Urinary bladder (tissue), 4 donors: Measurements from ENCODE around the gene POLR2B. TPM values are rescaled to one million over a fixed set of nuclear protein-coding genes. Genes with fewer than 3 reads are reported as not detected.
A peak's percentile ranks its signal among the peaks of the same experiment; 100 is the strongest.
"Not testable (repeated sequence)": the region's sequence is repeated elsewhere in the genome, so short reads cannot be mapped to it uniquely, and the experiment has no call there.

Source experiments
- DNase-seq: peaks from one replicate; pipeline ENCODE4 v3.0.0-alpha.2; 2015; ENCODE audit errors: extremely low spot score
- H3K27ac ChIP-seq: one replicate; pipeline ENCODE4 v1.5.1; 2013; ENCODE audit warnings: low read depth, mild to moderate bottlenecking, moderate library complexity
- H3K36me3 ChIP-seq: one replicate; pipeline ENCODE4 v1.6.1; 2013; ENCODE audit warnings: mild to moderate bottlenecking, moderate library complexity; ENCODE audit not compliant: insufficient read depth
- H3K4me1 ChIP-seq: one replicate; pipeline ENCODE4 v1.6.1; 2013; ENCODE audit warnings: mild to moderate bottlenecking, moderate library complexity; ENCODE audit not compliant: insufficient read depth
- H3K4me3 ChIP-seq: one replicate; pipeline ENCODE4 v1.5.1; 2013; ENCODE audit warnings: low read depth, low read length
- WGBS: extraction: QIAGEN DNeasy Blood & Tissue Kit; methylation state at CpG from one replicate; pipeline ENCODE4 v1.1.7; 2013; 5-methylcytosine and 5-hydroxymethylcytosine counted together
- polyA plus RNA-seq: library from polyadenylated mRNA; stranded (reverse); fragments of 200-250 nt; gene quantifications from one replicate; pipeline ENCODE4 v1.2.3, GENCODE V29; 2013
- total RNA-seq: library from RNA; depleted of rRNA; stranded (reverse); fragments of >200 nt; gene quantifications from one replicate; pipeline ENCODE4 v1.2.3, GENCODE V29; 2014
- donor health status: healthy with polysubstance abuse.
- donor health status: healthy.

POLR2B gene
- total RNA-seq (154 TPM), polyA plus RNA-seq (46.7 TPM)

DNA sequence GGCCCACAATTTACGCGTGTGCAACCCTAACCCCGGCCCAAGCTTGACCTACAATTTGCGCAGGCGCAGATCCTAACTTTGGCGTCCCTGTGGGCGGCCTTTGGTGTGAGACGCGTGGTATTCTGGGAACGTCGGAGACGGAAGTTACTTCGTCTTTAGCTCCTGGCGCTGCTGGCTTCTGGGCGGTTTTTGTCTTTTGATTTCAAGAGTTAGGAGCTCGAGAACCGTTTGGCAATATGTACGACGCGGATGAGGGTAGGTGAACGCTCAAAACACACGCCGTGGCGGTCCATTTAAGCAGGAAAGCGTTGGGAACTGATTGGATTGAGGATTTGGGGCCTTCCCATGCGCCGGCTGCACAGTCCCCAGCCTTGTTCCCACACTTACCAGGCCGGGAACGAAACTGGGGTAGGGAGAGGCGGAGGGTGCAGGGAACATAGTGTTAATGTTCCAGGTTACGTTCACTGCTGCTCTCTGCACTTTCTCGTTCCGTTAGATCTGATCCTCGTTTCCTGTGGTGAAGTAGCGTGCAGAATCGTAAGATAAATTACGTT lies at the start of gene POLR2B:
TSS of gene POLR2B (plus strand) at position 147 of the 554 bp plus-strand sequence. CDS start at position 237, 90 bp downstream.
- Histone ChIP-seq H3K36me3 (no peaks in the 10 kb centered on the region), H3K4me1 (no peaks in the 10 kb centered on the region), H3K27ac (peak within 1 kb of the TSS; percentile 82), H3K4me3 (peak within 1 kb of the TSS; percentile 81)
- WGBS: under 1% methylated on average over 37 of the region's 37 CpGs
- peak; percentile 89 for DNase-seq

DNA sequence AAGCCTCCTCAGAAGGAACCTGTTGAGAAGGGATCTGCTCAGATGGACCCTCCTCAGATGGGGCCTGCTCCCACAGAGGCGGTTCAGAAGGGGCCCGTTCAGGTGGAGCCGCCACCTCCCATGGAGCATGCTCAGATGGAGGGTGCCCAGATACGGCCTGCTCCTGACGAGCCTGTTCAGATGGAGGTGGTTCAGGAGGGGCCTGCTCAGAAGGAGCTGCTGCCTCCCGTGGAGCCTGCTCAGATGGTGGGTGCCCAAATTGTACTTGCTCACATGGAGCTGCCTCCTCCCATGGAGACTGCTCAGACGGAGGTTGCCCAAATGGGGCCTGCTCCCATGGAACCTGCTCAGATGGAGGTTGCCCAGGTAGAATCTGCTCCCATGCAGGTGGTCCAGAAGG lies 48.1 kb upstream of the POLR2B start:
- Histone ChIP-seq H3K4me3 (no peak overlapping the region), H3K27ac (no peak overlapping the region), H3K4me1 (no peaks in the 10 kb centered on the region), H3K36me3 (peaks cover 5% of the 10 kb centered on the region)
- 95% methylated on average over 7 of the region's 7 CpGs for WGBS
- no peak for DNase-seq

DNA sequence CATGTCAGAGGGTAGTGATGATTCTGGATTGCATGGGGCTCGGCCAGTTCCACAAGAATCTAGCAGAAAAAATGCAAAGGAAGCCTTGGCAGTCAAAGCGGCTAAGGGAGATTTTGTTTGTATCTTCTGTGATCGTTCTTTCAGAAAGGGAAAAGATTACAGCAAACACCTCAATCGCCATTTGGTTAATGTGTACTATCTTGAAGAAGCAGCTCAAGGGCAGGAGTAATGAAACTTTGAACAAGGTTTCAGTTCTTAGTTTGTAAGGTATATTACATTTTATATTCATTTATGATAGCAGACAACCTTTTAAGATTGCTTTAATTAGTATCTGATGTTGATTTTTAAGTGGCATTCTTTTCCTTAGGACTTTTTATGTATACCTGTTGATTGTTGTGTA lies 46.8 kb upstream of the POLR2B start:
- no peak for DNase-seq
- Histone ChIP-seq H3K4me1 (no peaks in the 10 kb centered on the region), H3K36me3 (peaks cover 5% of the 10 kb centered on the region), H3K27ac (no peak overlapping the region), H3K4me3 (no peak overlapping the region)
- WGBS: 47% methylated on average over 4 of the region's 4 CpGs

DNA sequence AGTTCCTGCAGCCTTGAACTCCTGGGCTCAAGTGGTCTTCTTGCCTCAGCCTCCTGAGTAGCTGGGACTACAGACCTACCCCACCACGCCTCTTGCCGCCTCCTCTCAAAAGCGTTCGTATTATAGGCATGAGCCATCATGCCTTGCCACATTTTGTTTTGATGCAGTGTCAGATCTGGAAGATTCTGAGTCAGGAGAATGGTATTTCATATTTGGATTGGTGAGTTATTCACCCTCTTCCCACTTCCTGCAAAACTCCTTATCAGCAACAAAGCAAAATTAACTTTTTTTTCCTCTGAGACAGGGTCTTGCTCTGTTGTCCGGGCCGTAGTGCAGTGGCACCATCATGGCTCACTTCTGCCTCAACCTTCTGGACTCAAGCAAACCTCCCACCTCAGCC lies 41.4 kb upstream of the POLR2B start:
- H3K4me3 ChIP-seq: no peak overlapping the region
- no peaks in the 10 kb centered on the region for H3K4me1 ChIP-seq
- 83% methylated on average over 6 of the region's 6 CpGs for WGBS
- H3K36me3 ChIP-seq: no peaks in the 10 kb centered on the region
- no peak for DNase-seq
- H3K27ac ChIP-seq: no peak overlapping the region

DNA sequence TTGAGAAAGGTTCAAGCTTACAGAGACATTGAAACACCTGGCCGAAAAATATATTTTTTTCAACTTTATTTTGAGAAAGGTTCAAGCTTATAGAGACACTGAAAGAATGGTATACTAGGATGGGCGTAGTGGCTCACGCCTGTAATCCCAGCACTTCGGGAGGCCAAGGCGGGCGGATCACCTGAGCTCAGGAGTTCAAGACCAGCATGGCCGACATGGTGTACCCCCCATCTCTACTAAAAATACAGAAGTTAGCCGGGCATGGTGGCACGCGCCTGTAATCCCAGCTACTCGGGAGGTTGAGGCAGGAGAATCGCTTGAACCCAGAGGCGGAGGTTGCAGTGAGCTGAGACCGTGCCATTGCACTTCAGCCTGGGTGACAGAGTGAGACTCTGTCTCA lies 38.9 kb upstream of the POLR2B start:
- not testable (repeated sequence) for H3K4me3 ChIP-seq, H3K4me1 ChIP-seq, H3K36me3 ChIP-seq, DNase-seq, H3K27ac ChIP-seq
- WGBS: 98% methylated on average over 14 of the region's 14 CpGs

DNA sequence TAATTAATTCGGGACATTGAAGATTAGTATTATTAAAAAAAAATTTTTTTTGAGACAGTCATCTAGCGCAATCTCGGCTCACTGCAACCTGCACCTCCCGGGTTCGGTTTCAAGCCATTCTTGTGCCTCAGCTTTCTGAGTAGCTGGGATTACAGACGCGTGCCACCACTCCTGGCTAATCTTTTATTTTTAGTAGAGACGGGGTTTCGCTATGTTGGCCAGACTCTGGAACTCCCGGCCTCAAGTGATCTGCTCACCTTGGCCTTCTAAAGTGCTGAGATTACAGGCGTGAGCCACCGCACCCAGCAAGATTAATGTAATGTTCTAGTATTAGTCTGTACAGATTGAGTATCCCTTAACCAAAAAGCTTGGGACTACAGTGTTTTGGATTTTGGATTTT lies 38.3 kb upstream of the POLR2B start:
- H3K4me1 ChIP-seq: no peaks in the 10 kb centered on the region
- H3K27ac ChIP-seq: no peak overlapping the region
- no peak overlapping the region for H3K4me3 ChIP-seq
- WGBS: 95% methylated on average over 12 of the region's 12 CpGs
- no peak for DNase-seq
- H3K36me3 ChIP-seq: no peaks in the 10 kb centered on the region

DNA sequence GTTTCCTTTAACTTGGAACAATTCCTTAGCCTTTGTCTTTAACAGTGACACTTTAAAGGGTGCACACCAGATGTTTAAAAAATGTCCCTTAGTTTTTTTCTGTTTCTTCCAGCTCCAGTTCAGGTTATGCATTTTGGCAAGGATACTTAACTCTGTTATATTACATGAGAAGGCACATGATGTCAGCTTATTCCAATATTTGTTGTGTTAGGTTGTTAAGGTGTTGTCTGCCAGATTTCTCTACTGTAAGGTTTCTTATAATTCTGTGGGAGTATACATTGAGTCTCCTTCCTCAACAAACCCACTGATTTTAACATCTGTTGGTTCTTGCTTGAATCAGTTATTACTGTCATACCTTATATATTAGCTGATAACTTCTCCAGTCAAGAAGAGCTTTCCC lies 37.7 kb upstream of the POLR2B start:
- H3K4me3 ChIP-seq: no peak overlapping the region
- H3K36me3 ChIP-seq: no peaks in the 10 kb centered on the region
- H3K4me1 ChIP-seq: no peaks in the 10 kb centered on the region
- no peak overlapping the region for H3K27ac ChIP-seq
- DNase-seq: no peak

DNA sequence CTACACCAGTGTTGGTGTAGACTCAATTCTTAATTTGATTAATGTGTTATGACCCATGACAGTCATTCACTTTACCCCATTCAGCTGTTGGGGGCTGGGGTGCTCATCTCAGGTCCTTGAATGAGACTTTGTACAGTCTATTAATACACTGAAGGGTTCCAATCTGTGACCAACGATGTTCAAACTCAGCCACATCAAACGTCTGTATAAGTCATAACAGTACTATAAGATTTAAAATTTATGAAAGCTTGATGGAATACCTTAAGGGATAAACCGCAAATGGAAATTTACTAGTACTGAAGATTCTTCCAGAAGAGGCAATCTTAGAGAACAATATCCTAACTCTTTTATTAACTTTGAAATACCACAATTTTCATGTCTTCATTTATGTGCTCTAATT lies 37.3 kb upstream of the POLR2B start:
- WGBS: 74% methylated on average over 3 of the region's 3 CpGs
- Histone ChIP-seq H3K4me3 (no peak overlapping the region), H3K36me3 (no peaks in the 10 kb centered on the region), H3K4me1 (no peaks in the 10 kb centered on the region), H3K27ac (no peak overlapping the region)
- DNase-seq: no peak

DNA sequence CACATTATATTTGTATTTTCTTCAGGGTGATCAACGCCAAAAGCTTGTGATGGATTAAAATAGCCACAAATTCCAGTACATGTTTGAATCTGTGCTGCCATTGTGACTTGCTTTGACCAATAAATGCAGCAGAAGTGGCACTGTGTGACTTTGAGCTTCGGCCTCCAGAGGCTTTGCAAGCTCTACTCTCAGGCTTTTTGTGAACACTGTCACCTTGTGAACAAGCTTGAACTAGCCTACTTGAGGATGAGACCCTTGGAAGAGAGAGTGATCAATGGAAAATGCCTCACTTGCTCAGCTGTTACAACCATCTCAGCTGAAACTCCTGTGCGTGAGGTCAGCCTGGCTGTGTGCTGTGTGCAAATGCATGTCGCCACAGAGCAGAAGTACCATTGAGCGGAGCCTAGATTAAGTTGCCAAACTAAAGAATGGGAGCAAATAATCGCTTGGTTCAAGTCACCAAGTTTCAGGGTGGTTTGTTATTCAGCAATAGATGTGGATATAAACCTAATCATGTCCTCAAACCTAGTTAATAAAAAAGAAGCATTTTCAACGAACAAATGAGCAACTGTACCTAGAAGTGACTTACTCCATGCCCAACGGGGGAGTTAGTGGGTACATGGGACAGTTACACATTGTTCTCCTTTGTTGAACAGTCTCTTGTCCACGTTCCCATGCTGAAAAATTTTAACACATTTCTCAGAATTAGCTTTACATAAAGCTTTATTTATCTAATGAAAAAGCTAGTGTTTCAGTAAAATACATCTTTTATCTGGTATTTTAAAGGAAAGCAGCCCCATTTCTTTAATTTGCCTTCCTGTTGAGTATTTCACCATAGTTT lies 24.8 kb upstream of the POLR2B start:
- Histone ChIP-seq H3K4me1 (no peaks in the 10 kb centered on the region), H3K36me3 (no peaks in the 10 kb centered on the region), H3K4me3 (no peak overlapping the region), H3K27ac (no peak overlapping the region)
- DNase-seq: no peak
- WGBS: 89% methylated on average over 9 of the region's 9 CpGs

DNA sequence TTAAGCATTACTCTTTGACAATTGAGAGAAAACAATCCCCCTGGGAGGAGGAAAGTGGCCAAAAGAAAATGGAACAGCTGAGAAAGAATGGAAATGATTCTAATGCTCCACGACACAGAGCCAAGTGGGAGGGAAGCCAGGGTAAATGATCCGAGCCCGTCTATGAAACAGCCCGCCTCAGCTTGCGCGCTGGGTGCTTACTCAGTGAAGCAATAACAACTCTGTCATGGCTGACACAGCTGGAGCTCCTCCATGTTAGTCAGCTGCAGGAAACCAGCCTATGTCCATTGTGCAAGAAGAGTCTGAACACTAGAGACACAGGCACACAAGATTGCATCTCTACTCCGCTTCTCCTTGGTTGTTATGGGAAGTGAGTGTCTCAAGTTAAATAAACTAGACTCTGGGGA lies 20.6 kb upstream of the POLR2B start:
- peak; percentile 26 for DNase-seq
- no peak overlapping the region for H3K4me3 ChIP-seq
- WGBS: 19% methylated on average over 7 of the region's 7 CpGs
- H3K27ac ChIP-seq: peak overlapping the region; percentile 32
- H3K4me1 ChIP-seq: no peaks in the 10 kb centered on the region
- H3K36me3 ChIP-seq: peaks cover 2% of the 10 kb centered on the region

DNA sequence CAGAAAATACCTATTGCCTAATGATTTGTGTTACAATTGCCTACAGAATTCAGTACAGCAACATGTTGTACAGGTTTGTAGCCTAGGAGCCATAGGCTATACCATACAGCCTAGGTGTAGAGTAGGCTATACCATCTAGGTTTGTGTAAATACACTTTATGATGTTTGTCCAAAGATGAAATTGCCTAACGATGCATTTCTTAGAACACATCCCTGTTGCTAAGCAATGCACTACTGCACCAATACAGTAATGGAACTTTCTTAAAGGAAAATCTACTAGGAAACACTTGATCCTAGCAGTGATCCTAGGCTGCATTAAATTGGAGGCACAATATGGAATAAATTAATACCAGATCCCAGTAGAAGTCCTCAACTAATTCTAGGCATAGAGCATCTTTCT lies 19.6 kb upstream of the POLR2B start:
- peaks cover 6% of the 10 kb centered on the region for H3K36me3 ChIP-seq
- H3K27ac ChIP-seq: no peak overlapping the region
- H3K4me3 ChIP-seq: no peak overlapping the region
- DNase-seq: no peak
- H3K4me1 ChIP-seq: no peaks in the 10 kb centered on the region
- 47% methylated on average over 1 of the region's 1 CpG for WGBS

DNA sequence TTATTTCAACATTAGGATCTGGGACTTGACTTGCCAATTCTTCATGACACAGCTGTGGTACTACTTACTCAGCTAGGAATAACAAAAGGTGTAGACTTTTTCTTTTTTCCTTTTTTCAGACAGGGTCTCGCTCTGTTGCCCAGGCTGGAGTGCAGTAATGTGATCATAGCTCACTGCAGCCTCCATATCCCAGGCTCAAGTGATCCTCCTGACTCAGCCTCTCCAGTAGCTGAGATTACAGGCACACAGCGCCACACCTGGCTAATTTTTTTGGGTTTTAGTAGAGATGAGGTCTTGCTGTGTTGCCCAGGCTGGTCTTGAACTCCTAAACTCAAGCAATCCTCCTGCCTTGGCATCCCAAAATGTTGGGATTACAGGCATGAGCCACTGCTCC lies 17.6 kb upstream of the POLR2B start:
- Histone ChIP-seq H3K27ac (no peak overlapping the region), H3K4me3 (no peak overlapping the region), H3K36me3 (peaks cover 11% of the 10 kb centered on the region), H3K4me1 (no peaks in the 10 kb centered on the region)
- 98% methylated on average over 2 of the region's 2 CpGs for WGBS
- DNase-seq: no peak

DNA sequence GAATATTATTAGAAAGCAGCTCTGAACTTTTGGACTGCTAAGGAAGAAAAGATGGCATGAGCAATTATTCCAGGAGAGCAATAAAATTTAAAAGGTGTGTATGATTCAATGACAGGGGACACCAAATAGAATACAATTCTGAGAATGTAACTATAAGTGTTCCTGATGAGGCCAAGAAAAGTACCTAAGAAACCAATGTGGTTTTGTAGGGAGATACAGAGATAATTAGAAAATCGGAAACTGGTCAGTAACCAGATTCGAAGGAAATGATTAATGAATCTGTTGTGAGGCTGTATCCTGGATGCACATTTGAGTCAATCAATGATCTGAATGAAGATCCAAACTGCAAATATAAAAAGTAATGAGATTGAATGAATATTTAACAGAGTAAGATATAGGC lies 7.3 kb upstream of the POLR2B start:
- Histone ChIP-seq H3K4me1 (no peaks in the 10 kb centered on the region), H3K36me3 (peaks cover 6% of the 10 kb centered on the region), H3K27ac (no peak overlapping the region), H3K4me3 (no peak overlapping the region)
- no peak for DNase-seq
- 95% methylated on average over 2 of the region's 2 CpGs for WGBS

DNA sequence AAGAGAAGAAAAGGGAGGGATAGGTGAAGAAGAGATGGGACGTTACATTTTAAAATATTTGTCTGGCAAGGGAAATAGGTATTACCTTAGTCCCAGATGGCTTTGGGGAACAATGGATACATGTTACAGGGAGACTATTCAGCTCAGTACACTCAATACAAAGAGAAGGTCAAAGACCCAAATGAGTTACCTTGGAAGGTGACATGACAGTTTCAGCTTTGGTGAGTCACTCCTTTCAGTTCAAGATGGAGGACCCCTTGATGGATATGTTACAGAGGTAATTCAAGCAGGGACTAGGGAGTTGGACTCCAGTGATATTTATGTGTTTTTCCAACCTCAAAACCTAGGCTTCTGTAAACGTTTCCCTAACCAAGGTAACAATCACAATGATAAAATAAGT lies 6.3 kb upstream of the POLR2B start:
- Histone ChIP-seq H3K36me3 (peaks cover 3% of the 10 kb centered on the region), H3K4me1 (no peaks in the 10 kb centered on the region), H3K27ac (no peak overlapping the region), H3K4me3 (no peak overlapping the region)
- 91% methylated on average over 2 of the region's 2 CpGs for WGBS
- no peak for DNase-seq
